ELF-1 (cell line): ENCODE data around the gene BZW2.

Experiments
- DNase-seq: peaks from one replicate; pipeline ENCODE4 v3.0.0-alpha.2; 2016; ENCODE audit warnings: low read depth, low spot score

The BZW2 gene

GRCh38 chr7:16645593-16646471, at the start of gene BZW2, which contains the start of gene ANKMY2:
Gene BZW2 (plus strand): TSS chr7:16646181. CDS start chr7:16665444, 19,263 bp downstream.
Gene ANKMY2 (minus strand): TSS chr7:16645754. CDS start chr7:16645573, 181 bp downstream.
- peak; percentile 98 for DNase-seq

- DNase-seq, result no peak
Observed at GRCh38 chr7:16598015-16598414, 48.0 kb upstream of the BZW2 start.

GRCh38 chr7:16599860-16600259, 46.1 kb upstream of the BZW2 start:
- no peak for DNase-seq

GRCh38 chr7:16603633-16604032, 42.3 kb upstream of the BZW2 start:
- DNase-seq, result no peak

- no peak for DNase-seq
Observed at GRCh38 chr7:16604054-16604453, 41.9 kb upstream of the BZW2 start.

GRCh38 chr7:16606704-16607103, 39.3 kb upstream of the BZW2 start:
- no peak for DNase-seq

- DNase-seq, result no peak
Observed at GRCh38 chr7:16609842-16610450, 36.0 kb upstream of the BZW2 start.

GRCh38 chr7:16611711-16612110, 34.3 kb upstream of the BZW2 start:
- no peak for DNase-seq

- peak; percentile 20 for DNase-seq
Observed at GRCh38 chr7:16615228-16615627, 30.8 kb upstream of the BZW2 start.

GRCh38 chr7:16616122-16616521, 29.9 kb upstream of the BZW2 start:
- no peak for DNase-seq

- no peak for DNase-seq
Observed at GRCh38 chr7:16616542-16616941, 29.4 kb upstream of the BZW2 start.

GRCh38 chr7:16619979-16620408, 26.0 kb upstream of the BZW2 start:
- no peak for DNase-seq

- no peak for DNase-seq
Observed at GRCh38 chr7:16626388-16626787, 19.6 kb upstream of the BZW2 start.

GRCh38 chr7:16627236-16627635, 18.7 kb upstream of the BZW2 start:
- DNase-seq, result no peak

- peak; percentile 34 for DNase-seq
Observed at GRCh38 chr7:16630654-16631053, 15.3 kb upstream of the BZW2 start.

- no peak for DNase-seq
Observed at GRCh38 chr7:16634271-16634738, 11.7 kb upstream of the BZW2 start.

- no peak for DNase-seq
Observed at GRCh38 chr7:16636555-16637101, 9.4 kb upstream of the BZW2 start.

GRCh38 chr7:16637379-16637778, 8.6 kb upstream of the BZW2 start:
- DNase-seq, result no peak

- DNase-seq, result no peak
Observed at GRCh38 chr7:16638282-16639280, 7.4 kb upstream of the BZW2 start.

GRCh38 chr7:16644157-16644556, 1.8 kb upstream of the BZW2 start:
- no peak for DNase-seq
